ENCODE results near the gene INVS. TPM values are rescaled to one million over a fixed set of nuclear protein-coding genes. Genes with fewer than 3 reads are reported as not detected.

INVS gene
- total and polyA plus RNA-seq, 2 of the 13 experiments (the other 11 are each of a cell fraction or from before 2014, with no cell fraction given) = 11.3 to 16.3 TPM

GRCh38 chr9:100196215-100196614 is 97.2 kb downstream of the INVS start (continued):
- TF ChIP-seq SP4 (CRISPR knock-in tag; IDR thresholded peaks at IDR 0.05) (no peak), DNMT1 (CRISPR knock-in tag; IDR thresholded peaks at IDR 0.05) (no peak), TEAD2 (CRISPR knock-in tag; IDR thresholded peaks at IDR 0.05) (no peak), SOX5 (CRISPR knock-in tag; IDR thresholded peaks at IDR 0.05; ENCODE audit: borderline replicate concordance) (no peak), IRF1 (CRISPR knock-in tag; IDR thresholded peaks at IDR 0.05; ENCODE audit: low read depth) (no peak), ZNF652 (CRISPR knock-in tag; IDR thresholded peaks at IDR 0.05; ENCODE audit: borderline replicate concordance, low read depth) (no peak), MTA3 (CRISPR knock-in tag; IDR thresholded peaks at IDR 0.05) (no peak), NFE2L1 (CRISPR knock-in tag; IDR thresholded peaks at IDR 0.05; ENCODE audit: borderline replicate concordance) (no peak)

- H4K20me1 ChIP-seq (ENCODE audit: insufficient read depth, low read length) = no peaks in the 10 kb centered on the region
- H3K36me3 ChIP-seq (replicated peaks in 1 of 2; ENCODE audit: control insufficient read depth in 1 of 2, insufficient read depth in 2 of 2, low read length in 2 of 2) = no peaks in the 10 kb centered on the region
- WGBS (ENCODE audit: low lambda C conversion rate) = 82% methylated on average over 1 of the region's 1 CpG
- no peak overlapping the region for H3K4me2 ChIP-seq (ENCODE audit: low read depth, low read length)
- DNase-seq (ENCODE audit: low spot score) = no peak
- no peak overlapping the region for H3K9ac ChIP-seq (ENCODE audit: insufficient read depth, low read depth, low read length)
- in situ Hi-C loops (cut with HindIII; ENCODE audit: extremely low pct_ligation_motif_present, low pct_unique_long_range_greater_than_20kb) = no loop called here
- H3K9me3 ChIP-seq (ENCODE audit: low read length) = no peaks in the 10 kb centered on the region
- ATAC-seq = no peak
- no peak overlapping the region for H3K27ac ChIP-seq (ENCODE audit: extremely low read length, insufficient read depth, low read length)
- POLR2A ChIA-PET = no interaction called here
- H2AFZ ChIP-seq (ENCODE audit: low read length) = no peak overlapping the region
- H3K27me3 ChIP-seq (ENCODE audit: control insufficient read depth in 1 of 2, insufficient read depth in 2 of 2, low read length in 2 of 2) = no peaks in the 10 kb centered on the region
- 0 out of 2 replicates have a peak, but pooled peaks cover 6% of the 10 kb centered on the region for H3K4me1 ChIP-seq (ENCODE audit: insufficient read depth, low read length)
- no peak for FAIRE-seq
- no TSS peak for BruUV-seq (replicated peaks)
- no peak overlapping the region for H3K4me3 ChIP-seq (replicated peaks in 1 of 3; ENCODE audit: insufficient read depth in 1 of 3, low read depth in 2 of 3, low read length in 3 of 3)
- no peaks in the 10 kb centered on the region for H3K79me2 ChIP-seq (ENCODE audit: insufficient read depth, low read length)
- intact Hi-C loops (cut with micrococcal nuclease; ENCODE audit: unreplicated experiment) = no loop called here
- CTCF ChIA-PET (ENCODE audit: low intra/inter-chr PET ratio, low total read pairs) = no interaction called here
- TF ChIP-seq KAT8 (CRISPR knock-in tag; IDR thresholded peaks at IDR 0.05) (no peak), HIC2 (CRISPR knock-in tag; IDR thresholded peaks at IDR 0.05; ENCODE audit: low read depth) (no peak), ZBTB39 (CRISPR knock-in tag; IDR thresholded peaks at IDR 0.05) (no peak), ZNF556 (CRISPR knock-in tag; IDR thresholded peaks at IDR 0.05; ENCODE audit: borderline replicate concordance) (no peak), ZNF687 (CRISPR knock-in tag; IDR thresholded peaks at IDR 0.05) (no peak), KLF13 (CRISPR knock-in tag; IDR thresholded peaks at IDR 0.05) (no peak), TBX2 (CRISPR knock-in tag; IDR thresholded peaks at IDR 0.05; ENCODE audit: borderline replicate concordance) (no peak), NONO (IDR thresholded peaks at IDR 0.05) (no peak), NONO (CRISPR knock-in tag; conservative IDR thresholded peaks at IDR 0.05) (no peak)
Observed at GRCh38 chr9:100196828-100197227, 97.8 kb downstream of the INVS start.

All from HepG2 (cell line).